HG03280 (cell line): Measurements from ENCODE around the gene MVK.

Experiments
- ATAC-seq: cut with Tn5 transposase; IDR thresholded peaks from one replicate; pipeline ENCODE4 v1.9.1; 2021; ENCODE audit warnings: mild to moderate bottlenecking, moderate library complexity; ENCODE audit not compliant: unreplicated experiment

Gene MVK

DNA sequence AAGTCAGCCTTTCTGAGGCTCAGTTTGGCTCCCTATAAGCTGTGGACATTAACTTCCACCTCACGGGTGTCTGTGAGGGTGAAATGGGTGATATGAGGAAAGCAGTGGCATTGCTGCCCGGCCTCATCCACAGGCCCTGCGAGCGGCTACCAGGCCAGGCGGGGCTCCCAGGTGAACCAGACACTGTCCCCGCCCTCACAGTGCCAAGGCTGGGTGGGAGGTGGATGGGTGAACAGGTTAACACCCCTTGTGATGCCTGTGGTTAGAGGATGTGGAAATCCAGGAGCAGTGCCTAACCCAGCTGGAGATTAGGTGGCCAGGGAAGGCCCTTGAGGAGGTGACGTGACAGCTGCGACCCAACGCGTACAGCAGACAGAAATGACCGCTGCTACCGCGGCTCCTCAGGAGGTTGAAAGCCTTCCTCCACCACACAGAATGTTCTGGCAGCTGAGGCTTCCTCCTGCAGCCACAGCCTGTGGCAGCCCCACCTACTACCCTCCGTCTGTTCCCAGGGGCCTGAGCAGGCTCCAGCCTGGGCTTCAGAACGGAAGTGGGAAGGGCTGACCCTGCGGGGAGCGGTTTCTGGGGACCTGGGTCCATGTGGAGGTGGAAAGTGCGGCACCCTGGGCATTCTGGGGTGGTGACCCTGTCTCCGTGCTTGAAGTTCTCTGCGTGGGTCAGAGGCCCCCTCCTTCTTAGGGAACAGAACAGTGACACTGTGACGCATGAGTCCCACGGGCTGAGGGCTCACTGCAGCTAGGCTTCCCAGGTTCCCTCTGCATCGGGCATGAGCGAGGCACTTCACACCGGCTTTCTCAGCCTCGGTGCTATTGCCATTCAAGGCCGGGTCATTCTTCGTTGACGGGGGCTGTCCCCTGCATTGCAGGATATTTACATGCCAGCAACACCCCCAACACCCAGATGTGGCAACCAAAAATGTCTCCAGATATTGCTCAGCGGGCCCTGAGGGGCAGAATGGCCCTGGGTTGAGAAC is 10.0 kb upstream of the MVK start:
- no peak for ATAC-seq

DNA sequence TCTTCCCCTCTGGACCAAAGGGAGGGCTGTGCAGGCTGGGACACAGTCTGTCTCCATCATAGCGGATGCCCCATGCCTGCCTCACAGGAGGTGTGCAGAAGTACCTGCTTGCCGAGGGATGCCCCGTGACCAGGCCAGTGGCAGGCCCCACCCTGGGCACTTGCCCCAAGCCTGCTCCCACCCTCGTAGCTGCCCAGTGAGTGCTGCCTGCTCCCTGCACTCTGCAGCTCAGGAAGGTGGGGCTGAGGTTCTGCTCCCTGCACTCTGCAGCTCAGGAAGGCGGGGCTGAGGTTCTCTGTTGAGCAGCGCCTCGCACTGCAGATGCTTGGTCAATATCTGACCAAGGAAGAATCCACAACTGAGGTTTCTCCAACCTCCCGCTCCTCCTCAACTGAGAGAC is 7.2 kb upstream of the MVK start:
- ATAC-seq = no peak

DNA sequence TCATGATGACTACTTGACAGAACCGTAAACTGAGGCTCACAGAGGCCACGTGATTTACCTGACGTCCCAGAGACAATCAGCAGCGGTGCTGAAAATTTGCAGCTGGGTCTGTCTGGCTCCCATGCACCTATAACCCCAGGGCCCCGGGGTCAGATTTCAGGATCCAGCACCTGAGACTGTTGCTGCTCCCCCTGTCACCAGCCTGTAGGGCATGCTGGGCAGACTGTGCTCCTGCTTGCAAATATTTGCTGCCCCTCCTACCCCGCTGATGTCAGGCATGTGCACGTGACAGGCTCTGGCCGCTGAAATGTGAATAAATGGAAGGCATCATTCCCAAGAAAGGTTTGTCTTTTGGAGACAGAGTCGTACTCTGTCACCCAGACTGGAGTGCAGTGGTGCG is 6.3 kb upstream of the MVK start:
- no peak for ATAC-seq

DNA sequence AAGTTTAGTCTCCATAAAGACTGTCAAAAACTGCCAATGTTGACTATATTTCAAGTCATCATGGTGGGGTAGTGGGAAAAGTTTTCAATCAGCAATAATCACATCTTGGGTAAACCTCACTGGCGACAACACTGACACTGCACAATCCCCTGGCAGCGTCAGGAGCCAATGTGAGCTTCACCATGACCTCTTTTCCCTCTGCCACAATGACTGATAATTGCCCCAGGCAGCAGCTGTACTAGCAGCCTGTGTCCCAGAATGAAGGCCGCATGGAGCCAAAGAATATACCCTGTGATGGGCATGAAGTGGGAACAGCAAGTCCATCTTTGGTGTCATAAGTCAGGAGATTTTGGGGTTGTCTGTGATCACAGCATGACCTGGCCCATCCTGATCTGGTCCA is 5.6 kb upstream of the MVK start:
- ATAC-seq = no peak

DNA sequence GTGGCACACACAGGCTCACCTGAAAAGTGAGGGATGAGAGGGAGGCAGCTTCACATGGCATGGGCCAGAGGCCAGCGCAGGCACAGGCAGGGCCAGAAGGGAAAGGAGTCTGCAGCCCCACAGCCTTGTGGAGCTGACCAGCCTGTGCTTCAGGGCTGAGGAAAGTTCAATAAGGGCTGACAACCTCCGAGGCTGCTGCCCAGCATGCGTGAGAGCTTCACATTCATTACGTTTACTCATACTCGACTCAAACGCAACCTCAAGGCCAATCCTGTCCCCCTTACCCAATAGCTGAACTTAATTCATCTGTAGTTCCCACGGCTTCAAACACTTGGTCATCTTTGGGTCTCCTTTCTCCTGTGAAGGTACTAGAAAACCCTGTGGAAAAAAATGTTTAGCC is 5.1 kb upstream of the MVK start:
- no peak for ATAC-seq

DNA sequence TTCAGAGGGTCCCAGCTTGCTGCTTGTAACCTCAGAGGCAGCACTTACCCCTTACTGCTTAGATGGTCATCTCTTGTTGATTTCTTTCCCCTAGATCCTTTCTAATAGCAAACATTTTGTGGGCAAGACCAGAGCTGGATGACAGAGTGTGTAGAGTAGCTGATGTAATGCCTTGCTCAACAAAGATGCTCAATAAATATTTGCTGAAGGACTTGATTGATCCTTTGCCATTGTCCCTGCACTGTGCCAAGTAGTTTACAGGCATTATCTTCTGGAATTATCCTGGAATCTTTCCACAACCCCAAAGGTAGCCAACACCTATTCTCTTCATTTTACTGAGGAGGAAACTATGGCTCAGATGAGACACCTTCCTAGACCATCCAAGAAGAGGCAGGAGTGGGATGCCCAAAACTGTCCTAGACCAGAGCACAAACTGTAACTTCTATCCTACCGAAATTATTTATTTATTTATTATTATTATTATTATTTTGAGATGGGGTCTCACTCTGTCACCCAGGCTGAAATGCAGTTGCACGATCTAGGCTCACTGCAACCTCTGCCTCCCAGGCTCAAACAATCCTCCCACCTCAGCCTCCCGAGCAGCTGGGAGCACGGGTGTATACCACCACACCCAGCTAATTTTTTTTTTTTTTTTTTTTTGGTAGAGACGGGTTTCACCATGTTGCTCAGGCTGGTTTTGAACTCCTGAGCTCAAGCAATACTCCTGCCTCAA is 1.7 kb upstream of the MVK start:
- no peak for ATAC-seq

DNA sequence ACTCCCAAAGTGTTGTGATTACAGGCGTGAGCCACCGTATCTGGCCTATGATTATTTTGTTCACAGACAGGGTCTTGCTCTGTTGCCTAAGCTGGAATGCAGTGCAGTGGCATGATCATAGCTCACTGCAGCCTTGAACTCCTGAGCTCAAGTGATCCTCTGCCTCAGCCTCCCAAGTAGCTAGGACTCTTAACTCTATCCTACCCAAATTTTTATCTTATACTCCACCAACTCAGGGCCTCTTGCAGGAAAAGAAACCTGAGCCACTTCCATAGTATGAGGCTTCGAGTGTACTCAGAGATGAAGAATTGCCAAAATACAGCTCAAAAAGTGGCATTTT is 1.1 kb upstream of the MVK start:
- ATAC-seq = no peak

DNA sequence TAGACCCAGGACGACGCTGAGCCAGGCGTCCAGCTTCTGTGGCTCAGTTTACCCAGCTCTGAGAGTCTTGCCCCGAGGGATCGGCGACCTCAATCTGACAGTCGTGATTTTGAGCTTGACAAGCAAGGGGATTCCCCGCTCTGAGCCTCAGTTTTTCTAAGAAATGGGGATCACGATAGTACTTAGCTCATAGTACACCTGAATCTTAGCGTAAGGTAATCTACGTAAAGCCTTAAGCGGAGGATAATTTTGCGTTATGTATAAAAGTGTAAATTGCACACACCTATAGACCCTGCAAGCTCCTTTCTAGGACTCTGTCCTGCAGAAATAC is 285 bp downstream of the MVK start:
- no peak for ATAC-seq

DNA sequence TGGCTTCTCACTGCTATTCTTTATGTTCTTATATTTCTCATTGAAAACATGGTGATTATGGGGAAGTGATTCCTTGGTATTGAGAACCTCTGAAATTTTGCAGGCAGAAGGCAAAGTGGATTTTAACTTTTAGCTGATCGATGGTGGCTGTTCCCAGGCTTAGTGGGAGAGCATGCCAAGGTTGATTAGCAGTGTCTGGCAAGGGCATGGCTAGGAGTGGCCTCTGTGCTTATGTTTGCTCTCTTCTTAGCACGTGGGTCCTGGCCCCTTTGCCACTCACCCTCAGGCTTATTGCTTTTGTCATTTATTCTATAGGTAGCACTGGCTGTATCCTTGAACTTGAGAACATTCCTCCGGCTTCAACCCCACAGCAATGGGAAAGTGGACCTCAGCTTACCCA is 2.1 kb downstream of the MVK start:
- no peak for ATAC-seq

DNA sequence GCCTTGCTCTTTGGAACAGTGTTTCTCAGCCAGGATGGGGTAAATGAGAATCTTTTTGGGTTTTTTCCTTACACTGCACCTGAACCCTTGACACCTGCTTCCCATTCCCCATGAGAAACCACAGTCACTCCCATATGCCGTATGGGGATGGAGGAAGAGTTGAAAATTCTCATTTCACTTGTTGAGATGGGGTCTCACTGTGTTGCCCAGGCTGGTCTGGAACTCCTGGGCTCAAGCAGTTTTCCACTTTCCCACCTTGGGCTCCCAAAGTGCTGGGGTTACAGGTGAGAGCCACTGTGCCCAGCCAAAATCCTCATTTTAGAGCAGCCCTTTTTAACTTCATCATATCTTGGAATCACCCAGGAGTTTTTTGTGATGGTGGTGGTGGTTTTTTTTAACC is 3.7 kb downstream of the MVK start:
- ATAC-seq = no peak

DNA sequence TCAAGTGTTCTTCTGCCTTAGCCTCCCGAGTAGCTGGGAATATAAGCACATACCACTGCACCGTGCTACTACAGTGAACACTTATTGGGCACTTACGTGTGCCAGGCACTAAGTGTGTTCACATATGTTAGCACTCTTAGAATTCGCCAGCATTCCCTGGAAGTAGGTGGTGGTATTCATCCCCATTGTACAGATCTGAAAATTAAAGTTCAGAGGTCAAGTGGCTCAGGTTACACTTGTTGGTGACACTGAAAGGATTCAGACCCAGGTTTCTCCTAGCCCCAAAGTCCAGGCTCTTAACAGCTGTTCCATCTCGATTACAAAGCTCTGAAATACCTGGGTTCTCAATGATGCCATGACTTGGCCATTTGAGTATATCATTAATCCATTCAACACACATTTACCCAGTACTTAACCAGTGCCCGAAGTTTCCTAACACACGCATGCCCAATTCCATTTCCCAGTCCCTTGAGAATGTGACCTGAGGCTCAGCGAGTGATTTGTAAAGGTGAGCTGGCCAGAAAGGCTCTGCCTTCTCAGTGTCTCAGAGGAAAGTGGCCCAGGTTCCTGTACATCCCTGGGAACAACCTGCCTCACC is 4.8 kb downstream of the MVK start:
- ATAC-seq = no peak

DNA sequence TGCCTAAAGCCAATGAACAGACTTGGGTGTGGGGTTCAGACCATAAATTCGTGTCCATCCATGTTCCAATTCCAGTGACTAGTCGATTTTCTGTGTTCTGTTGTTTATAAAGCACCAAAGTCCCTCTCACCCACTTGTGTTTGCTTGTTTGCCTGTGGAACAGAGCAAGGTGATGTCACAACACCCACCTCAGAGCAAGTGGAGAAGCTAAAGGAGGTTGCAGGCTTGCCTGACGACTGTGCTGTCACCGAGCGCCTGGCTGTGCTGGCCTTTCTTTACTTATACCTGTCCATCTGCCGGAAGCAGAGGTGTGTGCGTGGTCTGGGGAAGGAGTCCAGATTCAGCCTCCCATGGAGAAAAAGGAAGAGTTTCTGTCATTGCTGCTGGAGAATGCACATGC is 6.0 kb downstream of the MVK start:
- no peak for ATAC-seq

DNA sequence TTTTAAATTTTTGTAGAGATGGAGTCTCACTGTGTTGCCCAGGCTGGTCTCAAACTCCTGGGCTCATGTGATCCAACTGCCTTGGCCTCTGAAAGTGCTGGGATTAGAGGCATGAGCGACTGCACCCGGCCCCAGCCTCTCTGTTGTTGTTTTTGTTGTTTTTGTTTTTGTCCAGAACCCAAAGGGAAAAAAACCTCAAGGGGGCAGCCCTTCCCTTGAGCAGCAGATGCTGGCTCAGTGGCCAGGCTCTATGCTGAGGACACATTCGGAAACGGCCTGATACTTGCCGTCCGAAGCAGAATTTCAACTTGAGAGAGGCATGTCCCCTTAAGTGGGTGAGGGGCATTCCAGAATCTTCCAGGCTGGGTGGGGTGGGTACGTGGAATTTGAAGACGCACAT is 6.7 kb downstream of the MVK start:
- ATAC-seq = no peak

DNA sequence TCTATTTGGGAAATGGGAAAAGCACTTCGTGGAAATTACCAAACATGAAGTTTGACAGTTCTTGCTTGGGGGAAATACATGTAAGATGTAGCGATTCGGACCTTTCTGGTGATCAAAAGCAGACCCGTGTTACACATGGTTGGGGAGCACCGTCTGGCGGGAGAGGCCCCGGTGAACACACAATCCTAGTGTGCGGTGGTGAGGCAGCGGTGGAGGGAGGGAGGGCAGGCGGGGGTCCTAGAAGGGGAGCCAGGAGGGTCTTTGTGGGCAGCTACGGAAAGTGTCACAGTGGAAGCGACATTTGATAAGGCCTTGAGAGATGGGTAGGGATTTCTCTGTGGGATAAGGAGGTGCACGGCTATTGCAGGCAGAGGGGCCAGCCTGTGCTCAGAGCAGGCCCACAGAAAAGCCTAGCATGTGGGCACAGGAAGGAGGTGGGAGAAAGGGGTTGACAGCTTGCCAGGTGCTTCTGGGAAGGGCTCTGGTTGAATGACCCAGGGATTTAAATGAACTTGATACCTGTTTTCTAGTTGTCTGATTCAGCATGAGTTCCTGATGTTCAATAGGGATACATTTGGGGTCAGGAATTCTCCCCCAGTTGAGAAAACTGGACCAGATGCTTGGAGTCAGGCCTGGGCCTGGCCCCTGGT is 7.2 kb downstream of the MVK start:
- ATAC-seq = no peak

DNA sequence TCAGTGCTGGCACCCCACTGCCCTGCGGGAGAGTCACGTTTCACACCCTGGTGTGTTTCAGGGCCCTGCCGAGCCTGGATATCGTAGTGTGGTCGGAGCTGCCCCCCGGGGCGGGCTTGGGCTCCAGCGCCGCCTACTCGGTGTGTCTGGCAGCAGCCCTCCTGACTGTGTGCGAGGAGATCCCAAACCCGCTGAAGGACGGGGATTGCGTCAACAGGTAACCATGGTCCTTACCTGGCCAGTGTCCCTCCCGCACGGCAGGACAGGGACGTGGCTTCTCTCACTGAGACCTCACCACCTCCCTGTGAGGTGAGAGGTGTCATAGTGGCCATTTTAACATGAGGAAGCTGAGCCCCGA is 7.7 kb downstream of the MVK start:
- ATAC-seq = no peak

DNA sequence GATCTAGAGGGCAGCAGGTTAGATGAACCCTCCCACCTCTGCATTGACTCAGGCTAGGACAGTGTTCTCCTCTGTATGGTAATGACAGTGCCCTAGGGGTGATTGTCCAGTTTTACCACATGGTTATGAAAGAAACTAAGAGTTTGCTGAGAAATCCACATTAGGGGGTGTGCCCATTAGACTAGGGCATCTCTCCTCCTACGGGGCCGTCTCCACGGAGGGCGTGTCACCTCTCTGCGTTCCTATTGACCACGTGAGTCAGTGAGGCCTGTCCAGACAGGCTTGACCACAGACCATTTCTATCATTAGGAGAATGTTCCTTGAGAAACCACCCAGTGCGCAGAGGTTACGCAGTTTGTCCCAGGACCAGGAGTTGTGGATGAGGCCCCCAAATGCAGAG is 8.3 kb downstream of the MVK start:
- ATAC-seq = no peak

DNA sequence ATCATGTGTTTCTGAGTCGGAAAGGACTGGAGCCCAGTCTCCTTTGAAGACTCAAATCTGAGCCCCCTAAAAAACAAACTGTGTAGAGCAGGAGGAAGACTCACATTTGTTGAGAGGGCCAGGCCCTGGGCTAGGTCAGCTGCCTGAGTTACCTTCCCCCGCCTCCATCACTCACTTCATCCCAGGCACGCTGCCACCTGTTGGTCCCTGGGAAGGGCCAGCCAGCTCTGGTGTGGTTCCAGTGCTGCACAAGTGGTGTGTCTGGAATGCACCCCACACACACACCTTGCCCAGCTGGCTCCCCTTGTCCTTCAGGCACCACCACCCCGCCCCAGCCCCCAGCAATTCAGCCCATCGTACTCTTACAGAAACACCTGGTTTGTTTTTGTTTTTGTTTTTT is 9.0 kb downstream of the MVK start:
- ATAC-seq = no peak

DNA sequence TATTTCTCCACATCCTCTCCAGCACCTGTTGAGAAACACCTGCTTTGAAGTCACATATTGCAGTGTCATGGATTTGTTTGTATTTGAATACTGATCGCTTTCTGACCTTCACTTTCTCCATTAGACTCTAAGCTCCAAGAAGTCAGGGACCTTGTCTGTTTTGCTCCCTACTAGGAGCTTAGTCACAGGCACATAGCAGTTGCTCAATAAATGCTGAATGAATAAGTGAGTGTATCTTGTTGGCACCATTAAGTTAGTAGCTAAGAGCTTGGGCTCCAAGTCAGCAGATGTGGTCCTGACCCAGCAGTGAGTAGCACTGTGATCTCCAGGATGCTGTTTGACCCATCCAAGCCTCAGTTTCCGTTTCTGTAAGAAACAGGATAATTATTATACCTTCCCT is 10.1 kb downstream of the MVK start:
- ATAC-seq = no peak

DNA sequence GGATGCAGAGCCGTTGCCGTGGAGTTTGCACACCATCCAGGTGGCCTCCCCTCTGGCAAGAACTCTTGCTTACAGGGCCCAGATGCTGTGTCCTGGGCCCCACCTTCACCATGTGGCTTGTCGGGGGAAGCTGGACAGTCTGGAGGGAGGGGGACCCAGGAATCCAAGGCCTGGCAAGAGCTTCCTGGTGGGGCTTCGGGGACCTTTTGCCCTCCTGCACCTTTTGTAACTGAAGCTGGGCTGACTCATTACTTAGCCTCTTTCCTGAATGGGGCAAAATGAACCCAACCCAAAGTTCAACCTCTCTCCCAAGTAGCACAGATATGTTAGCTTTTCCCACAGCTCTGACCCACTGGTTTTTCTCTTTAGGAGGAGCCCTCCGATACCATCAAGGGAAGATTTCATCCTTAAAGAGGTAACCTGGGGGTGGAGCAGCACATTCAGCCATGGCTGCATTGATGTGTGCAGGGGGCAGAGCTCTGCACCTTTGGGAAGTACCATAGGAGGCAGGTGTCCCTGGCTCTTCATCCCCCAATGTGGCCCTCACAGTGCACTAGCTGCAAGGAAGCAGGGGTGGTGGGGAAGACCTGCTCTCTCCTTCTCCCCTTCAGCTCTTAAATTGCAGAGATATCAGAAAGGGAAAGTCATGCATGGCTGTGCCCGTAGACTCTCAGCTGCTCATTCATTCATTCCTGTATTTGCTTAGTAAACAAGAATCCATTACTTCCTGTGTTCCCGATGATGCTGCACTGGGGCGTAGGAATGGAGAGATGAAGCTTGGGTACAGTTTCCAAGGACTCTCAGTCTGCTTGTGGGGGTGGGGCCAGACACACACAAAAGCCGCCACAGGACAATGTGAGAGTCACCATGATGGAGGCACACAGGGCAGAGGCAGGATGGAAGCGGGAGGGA is 13.0 kb downstream of the MVK start:
- ATAC-seq = no peak

DNA sequence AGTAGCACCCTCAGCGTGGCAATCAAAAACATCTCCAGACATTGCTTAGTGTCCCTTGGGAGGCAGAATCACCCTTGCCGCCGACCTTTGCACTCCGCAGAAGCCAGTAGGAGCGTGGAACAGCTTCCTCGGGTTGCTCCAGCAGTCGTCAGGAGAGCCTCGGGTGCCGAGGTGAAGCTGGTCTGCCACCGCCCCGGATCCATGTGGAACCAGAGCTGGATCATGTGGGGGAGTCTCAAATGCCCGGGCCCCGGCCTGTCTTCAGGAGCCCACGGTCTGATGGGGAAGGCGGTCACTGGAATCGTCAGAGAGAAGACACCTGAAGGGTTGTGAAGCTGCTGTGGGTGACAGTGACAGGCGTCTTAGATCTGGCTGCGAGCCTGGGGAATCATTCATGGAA is 14.3 kb downstream of the MVK start:
- no peak for ATAC-seq
